ENCODE data around the gene KMT2C.

Gene KMT2C

DNA sequence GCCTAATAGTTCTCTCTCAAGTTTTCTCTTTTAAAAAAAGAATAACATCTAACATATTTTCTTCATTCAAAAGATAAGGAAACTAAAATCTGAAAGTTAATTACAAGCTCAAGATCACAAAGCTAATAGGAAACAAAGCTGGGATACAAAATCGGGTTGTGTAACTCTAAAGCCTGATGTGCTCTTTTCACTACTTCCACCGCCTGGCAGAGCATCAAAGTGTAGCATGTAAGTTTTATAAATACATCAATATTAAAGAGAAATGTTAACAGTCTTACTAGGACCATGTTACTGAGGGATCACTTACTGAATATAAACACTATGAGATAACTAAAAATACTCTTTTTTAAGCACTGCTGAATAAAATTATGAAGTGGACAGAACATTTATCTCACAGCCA, 97.2 kb downstream of the KMT2C start:
- no peak overlapping the region for H3K4me2 ChIP-seq (ENCODE audit: low read depth, low read length, poor library complexity, severe bottlenecking)
- H3K9me2 ChIP-seq (replicated peaks; ENCODE audit: low read depth, low read length): no peaks in the 10 kb centered on the region
- H3K4me1 ChIP-seq (ENCODE audit: insufficient read depth, low read length, poor library complexity, severe bottlenecking): peaks cover 4% of the 10 kb centered on the region
- no peaks in the 10 kb centered on the region for H3K27me3 ChIP-seq (ENCODE audit: insufficient read depth, low read length, poor library complexity, severe bottlenecking)
- no peaks in the 10 kb centered on the region for H3K36me3 ChIP-seq (ENCODE audit: insufficient read depth, low read length)
- H3K79me2 ChIP-seq (ENCODE audit: insufficient read depth, low read length): peaks cover 88% of the 10 kb centered on the region
- no peaks in the 10 kb centered on the region for H3K9me3 ChIP-seq (ENCODE audit: insufficient read depth, low read depth, low read length)
- H4K20me1 ChIP-seq (ENCODE audit: insufficient read depth, low read length, poor library complexity, severe bottlenecking): peaks cover 62% of the 10 kb centered on the region
- TF ChIP-seq EZH2phosphoT487 (IDR thresholded peaks at IDR 0.05; ENCODE audit: borderline replicate concordance): no peak
- TF ChIP-seq, protein P1, sequence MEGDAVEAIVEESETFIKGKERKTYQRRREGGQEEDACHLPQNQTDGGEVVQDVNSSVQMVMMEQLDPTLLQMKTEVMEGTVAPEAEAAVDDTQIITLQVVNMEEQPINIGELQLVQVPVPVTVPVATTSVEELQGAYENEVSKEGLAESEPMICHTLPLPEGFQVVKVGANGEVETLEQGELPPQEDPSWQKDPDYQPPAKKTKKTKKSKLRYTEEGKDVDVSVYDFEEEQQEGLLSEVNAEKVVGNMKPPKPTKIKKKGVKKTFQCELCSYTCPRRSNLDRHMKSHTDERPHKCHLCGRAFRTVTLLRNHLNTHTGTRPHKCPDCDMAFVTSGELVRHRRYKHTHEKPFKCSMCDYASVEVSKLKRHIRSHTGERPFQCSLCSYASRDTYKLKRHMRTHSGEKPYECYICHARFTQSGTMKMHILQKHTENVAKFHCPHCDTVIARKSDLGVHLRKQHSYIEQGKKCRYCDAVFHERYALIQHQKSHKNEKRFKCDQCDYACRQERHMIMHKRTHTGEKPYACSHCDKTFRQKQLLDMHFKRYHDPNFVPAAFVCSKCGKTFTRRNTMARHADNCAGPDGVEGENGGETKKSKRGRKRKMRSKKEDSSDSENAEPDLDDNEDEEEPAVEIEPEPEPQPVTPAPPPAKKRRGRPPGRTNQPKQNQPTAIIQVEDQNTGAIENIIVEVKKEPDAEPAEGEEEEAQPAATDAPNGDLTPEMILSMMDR (conservative IDR thresholded peaks at IDR 0.05; ENCODE audit: low read length): no peak
- H3F3A ChIP-seq (ENCODE audit: low read depth): no peaks in the 10 kb centered on the region
- no peak overlapping the region for H2AFZ ChIP-seq (ENCODE audit: low read length)
- no peak overlapping the region for H3K4me3 ChIP-seq (ENCODE audit: low read length, poor library complexity, severe bottlenecking)
- no peak overlapping the region for H3K9ac ChIP-seq (ENCODE audit: low read depth, low read length, poor library complexity, severe bottlenecking)

DNA sequence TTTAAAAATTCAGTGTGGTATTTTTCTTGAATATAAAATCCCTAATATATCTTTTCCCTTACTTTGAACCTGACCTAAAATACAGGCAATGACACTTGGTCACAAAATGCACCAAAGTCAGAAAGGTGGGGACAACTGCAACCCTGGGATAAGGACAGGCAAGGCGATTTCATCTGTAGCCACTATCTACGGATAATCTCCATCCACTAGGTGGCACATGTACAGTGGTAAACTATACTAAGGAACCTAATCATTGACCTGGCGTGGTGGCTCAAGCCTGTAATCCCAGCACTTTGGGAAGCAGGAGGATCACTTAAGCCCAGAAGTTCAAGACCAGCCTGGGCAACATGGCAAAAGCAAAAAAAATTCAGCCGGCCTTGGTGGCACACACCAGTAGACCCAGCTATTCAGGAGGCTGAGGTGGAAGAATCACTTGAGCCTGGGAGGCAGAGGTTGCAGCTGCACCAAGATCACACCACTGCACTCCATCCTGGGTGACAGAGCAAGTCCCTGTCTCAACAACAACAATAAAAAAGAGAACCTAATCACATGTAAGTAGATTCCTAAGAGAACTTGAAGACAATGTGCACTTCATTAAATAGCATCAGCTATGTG, 98.9 kb downstream of the KMT2C start:
- no peaks in the 10 kb centered on the region for H3K36me3 ChIP-seq (ENCODE audit: insufficient read depth, low read length)
- no peak overlapping the region for H2AFZ ChIP-seq (ENCODE audit: low read length)
- peaks cover 89% of the 10 kb centered on the region for H3K79me2 ChIP-seq (ENCODE audit: insufficient read depth, low read length)
- H4K20me1 ChIP-seq (ENCODE audit: insufficient read depth, low read length, poor library complexity, severe bottlenecking): peaks cover 53% of the 10 kb centered on the region
- H3K4me1 ChIP-seq (ENCODE audit: insufficient read depth, low read length, poor library complexity, severe bottlenecking): peaks cover 4% of the 10 kb centered on the region
- H3F3A ChIP-seq (ENCODE audit: low read depth): no peaks in the 10 kb centered on the region
- H3K9me2 ChIP-seq (replicated peaks; ENCODE audit: low read depth, low read length): no peaks in the 10 kb centered on the region
- H3K27me3 ChIP-seq (ENCODE audit: insufficient read depth, low read length, poor library complexity, severe bottlenecking): no peaks in the 10 kb centered on the region
- no peaks in the 10 kb centered on the region for H3K9me3 ChIP-seq (ENCODE audit: insufficient read depth, low read depth, low read length)
- H3K4me3 ChIP-seq (ENCODE audit: low read length, poor library complexity, severe bottlenecking): no peak overlapping the region
- H3K4me2 ChIP-seq (ENCODE audit: low read depth, low read length, poor library complexity, severe bottlenecking): no peak overlapping the region
- H3K9ac ChIP-seq (ENCODE audit: low read depth, low read length, poor library complexity, severe bottlenecking): no peak overlapping the region
- TF ChIP-seq, protein P1 (conservative IDR thresholded peaks at IDR 0.05; ENCODE audit: low read length): peak; percentile 69
- no peak for TF ChIP-seq EZH2phosphoT487 (IDR thresholded peaks at IDR 0.05; ENCODE audit: borderline replicate concordance)

DNA sequence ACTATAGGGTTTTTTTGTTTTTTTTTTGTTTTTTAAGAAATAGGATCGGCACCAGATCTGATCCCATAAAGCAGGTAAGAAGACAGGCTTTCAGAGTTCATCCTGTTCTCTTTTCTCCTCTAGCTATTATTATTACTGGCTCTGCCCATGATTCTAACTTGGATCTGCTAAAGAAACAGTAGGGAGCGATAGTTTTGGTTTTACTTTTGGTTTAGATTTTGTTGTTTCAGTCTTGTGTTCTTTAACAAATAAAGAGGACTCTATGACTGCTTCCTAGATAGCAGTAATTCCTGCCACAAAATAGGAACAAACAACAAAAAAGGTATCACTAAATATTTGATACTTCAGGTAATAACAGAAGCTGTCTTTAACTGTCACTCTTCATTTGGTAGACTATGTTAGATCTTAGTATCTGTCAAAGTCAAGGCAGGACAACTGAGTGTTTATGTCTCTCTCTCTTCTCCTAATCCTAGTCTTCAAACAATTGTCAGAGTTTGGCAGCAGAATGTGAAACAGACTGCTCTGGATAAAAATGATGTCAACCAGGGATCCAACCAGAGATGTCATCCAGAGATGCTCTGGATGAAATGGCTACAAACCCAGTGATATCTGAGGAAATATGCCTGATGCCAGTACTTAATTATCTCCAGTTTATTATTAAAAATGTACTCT, 99.8 kb downstream of the KMT2C start:
- no peaks in the 10 kb centered on the region for H3K9me2 ChIP-seq (replicated peaks; ENCODE audit: low read depth, low read length)
- H3F3A ChIP-seq (ENCODE audit: low read depth): no peaks in the 10 kb centered on the region
- H3K79me2 ChIP-seq (ENCODE audit: insufficient read depth, low read length): peaks cover 90% of the 10 kb centered on the region
- no peaks in the 10 kb centered on the region for H3K9me3 ChIP-seq (ENCODE audit: insufficient read depth, low read depth, low read length)
- TF ChIP-seq, protein P1 (conservative IDR thresholded peaks at IDR 0.05; ENCODE audit: low read length): no peak
- no peak for TF ChIP-seq EZH2phosphoT487 (IDR thresholded peaks at IDR 0.05; ENCODE audit: borderline replicate concordance)
- no peak overlapping the region for H3K4me2 ChIP-seq (ENCODE audit: low read depth, low read length, poor library complexity, severe bottlenecking)
- H3K27me3 ChIP-seq (ENCODE audit: insufficient read depth, low read length, poor library complexity, severe bottlenecking): no peaks in the 10 kb centered on the region
- H2AFZ ChIP-seq (ENCODE audit: low read length): no peak overlapping the region
- no peak overlapping the region for H3K9ac ChIP-seq (ENCODE audit: low read depth, low read length, poor library complexity, severe bottlenecking)
- no peaks in the 10 kb centered on the region for H3K36me3 ChIP-seq (ENCODE audit: insufficient read depth, low read length)
- peaks cover 51% of the 10 kb centered on the region for H4K20me1 ChIP-seq (ENCODE audit: insufficient read depth, low read length, poor library complexity, severe bottlenecking)
- H3K4me3 ChIP-seq (ENCODE audit: low read length, poor library complexity, severe bottlenecking): no peak overlapping the region
- H3K4me1 ChIP-seq (ENCODE audit: insufficient read depth, low read length, poor library complexity, severe bottlenecking): peaks cover 1% of the 10 kb centered on the region

Data from Loucy (cell line).